ENCODE measurements around the gene DCUN1D3.

GRCh38 chr16:20806168-20807050, 93.7 kb downstream of the DCUN1D3 start, which contains the start of the genes ERI2 and REXO5:
- TF ChIP-seq CTCF (conservative IDR thresholded peaks at IDR 0.05; ENCODE audit: low read depth in 2 of 2) = peak; percentile 34 to 40; a peak in 2 of 4 replicates
- TF ChIP-seq, protein P1, sequence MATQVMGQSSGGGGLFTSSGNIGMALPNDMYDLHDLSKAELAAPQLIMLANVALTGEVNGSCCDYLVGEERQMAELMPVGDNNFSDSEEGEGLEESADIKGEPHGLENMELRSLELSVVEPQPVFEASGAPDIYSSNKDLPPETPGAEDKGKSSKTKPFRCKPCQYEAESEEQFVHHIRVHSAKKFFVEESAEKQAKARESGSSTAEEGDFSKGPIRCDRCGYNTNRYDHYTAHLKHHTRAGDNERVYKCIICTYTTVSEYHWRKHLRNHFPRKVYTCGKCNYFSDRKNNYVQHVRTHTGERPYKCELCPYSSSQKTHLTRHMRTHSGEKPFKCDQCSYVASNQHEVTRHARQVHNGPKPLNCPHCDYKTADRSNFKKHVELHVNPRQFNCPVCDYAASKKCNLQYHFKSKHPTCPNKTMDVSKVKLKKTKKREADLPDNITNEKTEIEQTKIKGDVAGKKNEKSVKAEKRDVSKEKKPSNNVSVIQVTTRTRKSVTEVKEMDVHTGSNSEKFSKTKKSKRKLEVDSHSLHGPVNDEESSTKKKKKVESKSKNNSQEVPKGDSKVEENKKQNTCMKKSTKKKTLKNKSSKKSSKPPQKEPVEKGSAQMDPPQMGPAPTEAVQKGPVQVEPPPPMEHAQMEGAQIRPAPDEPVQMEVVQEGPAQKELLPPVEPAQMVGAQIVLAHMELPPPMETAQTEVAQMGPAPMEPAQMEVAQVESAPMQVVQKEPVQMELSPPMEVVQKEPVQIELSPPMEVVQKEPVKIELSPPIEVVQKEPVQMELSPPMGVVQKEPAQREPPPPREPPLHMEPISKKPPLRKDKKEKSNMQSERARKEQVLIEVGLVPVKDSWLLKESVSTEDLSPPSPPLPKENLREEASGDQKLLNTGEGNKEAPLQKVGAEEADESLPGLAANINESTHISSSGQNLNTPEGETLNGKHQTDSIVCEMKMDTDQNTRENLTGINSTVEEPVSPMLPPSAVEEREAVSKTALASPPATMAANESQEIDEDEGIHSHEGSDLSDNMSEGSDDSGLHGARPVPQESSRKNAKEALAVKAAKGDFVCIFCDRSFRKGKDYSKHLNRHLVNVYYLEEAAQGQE (IDR thresholded peaks at IDR 0.05; ENCODE audit: unreplicated experiment) = no peak
- TF ChIP-seq CREB1 (CRISPR knock-in tag; IDR thresholded peaks at IDR 0.05; ENCODE audit: low read depth) = no peak
- TF ChIP-seq EZH2 (IDR thresholded peaks at IDR 0.05; ENCODE audit: low read depth, unreplicated experiment) = no peak
- TF ChIP-seq POLR2AphosphoS5 (IDR thresholded peaks at IDR 0.05; ENCODE audit: low read depth) = peak; percentile 83
